ENCODE results near the gene CPS1.

CPS1 gene

GRCh38 chr2:210544007-210544590 is 12.3 kb upstream of the CPS1 start:
- no peak for DNase-seq (ENCODE audit: low read depth, low spot score)
- H3K4me3 ChIP-seq (ENCODE audit: low read length): no peak overlapping the region

- H3K4me3 ChIP-seq (ENCODE audit: low read length): no peak overlapping the region
- DNase-seq (ENCODE audit: low read depth, low spot score): no peak
Observed at GRCh38 chr2:210544831-210545230, 11.6 kb upstream of the CPS1 start.

GRCh38 chr2:210546424-210547208 is 9.8 kb upstream of the CPS1 start:
- no peak for DNase-seq (ENCODE audit: low read depth, low spot score)
- H3K4me3 ChIP-seq (ENCODE audit: low read length): no peak overlapping the region

GRCh38 chr2:210548031-210548430 is 8.4 kb upstream of the CPS1 start:
- no peak overlapping the region for H3K4me3 ChIP-seq (ENCODE audit: low read length)

GRCh38 chr2:210548878-210549384 is 7.5 kb upstream of the CPS1 start:
- no peak overlapping the region for H3K4me3 ChIP-seq (ENCODE audit: low read length)
- DNase-seq (ENCODE audit: low read depth, low spot score): no peak

More at GRCh38 chr2:210548031-210548430, 8.4 kb upstream of the CPS1 start:
- no peak for DNase-seq (ENCODE audit: low read depth, low spot score)

- H3K4me3 ChIP-seq (ENCODE audit: low read length): no peak overlapping the region
- DNase-seq (ENCODE audit: low read depth, low spot score): no peak
Observed at GRCh38 chr2:210551001-210551400, 5.4 kb upstream of the CPS1 start.

GRCh38 chr2:210553373-210553772 is 3.0 kb upstream of the CPS1 start:
- DNase-seq (ENCODE audit: low read depth, low spot score): no peak
- no peak overlapping the region for H3K4me3 ChIP-seq (ENCODE audit: low read length)

GRCh38 chr2:210555555-210555954 is 844 bp upstream of the CPS1 start:
- peak; percentile 5 for DNase-seq (ENCODE audit: low read depth, low spot score)

GRCh38 chr2:210557721-210558120 is 1.3 kb downstream of the CPS1 start:
- no peak overlapping the region for H3K4me3 ChIP-seq (ENCODE audit: low read length)
- DNase-seq (ENCODE audit: low read depth, low spot score): no peak

More at GRCh38 chr2:210555555-210555954, 844 bp upstream of the CPS1 start:
- H3K4me3 ChIP-seq (ENCODE audit: low read length): no peak overlapping the region

- H3K4me3 ChIP-seq (ENCODE audit: low read length): no peak overlapping the region
- DNase-seq (ENCODE audit: low read depth, low spot score): no peak
Observed at GRCh38 chr2:210558708-210559107, 2.3 kb downstream of the CPS1 start.

GRCh38 chr2:210559182-210559581 is 2.8 kb downstream of the CPS1 start:
- DNase-seq (ENCODE audit: low read depth, low spot score): no peak
- no peak overlapping the region for H3K4me3 ChIP-seq (ENCODE audit: low read length)

- no peak overlapping the region for H3K4me3 ChIP-seq (ENCODE audit: low read length)
- no peak for DNase-seq (ENCODE audit: low read depth, low spot score)
Observed at GRCh38 chr2:210561475-210561874, 5.1 kb downstream of the CPS1 start.

- no peak overlapping the region for H3K4me3 ChIP-seq (ENCODE audit: low read length)
- DNase-seq (ENCODE audit: low read depth, low spot score): no peak
Observed at GRCh38 chr2:210562091-210562490, 5.7 kb downstream of the CPS1 start.

GRCh38 chr2:210562502-210563080 is 6.2 kb downstream of the CPS1 start:
- no peak for DNase-seq (ENCODE audit: low read depth, low spot score)
- H3K4me3 ChIP-seq (ENCODE audit: low read length): no peak overlapping the region

GRCh38 chr2:210567279-210567678 is 10.9 kb downstream of the CPS1 start:
- DNase-seq (ENCODE audit: low read depth, low spot score): no peak
- H3K4me3 ChIP-seq (ENCODE audit: low read length): no peak overlapping the region

GRCh38 chr2:210568108-210568507 is 11.7 kb downstream of the CPS1 start:
- no peak overlapping the region for H3K4me3 ChIP-seq (ENCODE audit: low read length)
- DNase-seq (ENCODE audit: low read depth, low spot score): no peak

GRCh38 chr2:210577263-210578071 is 21.1 kb downstream of the CPS1 start:
- H3K4me3 ChIP-seq (ENCODE audit: low read length): no peak overlapping the region
- peak; percentile 41 for DNase-seq (ENCODE audit: low read depth, low spot score)

- DNase-seq (ENCODE audit: low read depth, low spot score): no peak
- H3K4me3 ChIP-seq (ENCODE audit: low read length): no peak overlapping the region
Observed at GRCh38 chr2:210584834-210585233, 28.4 kb downstream of the CPS1 start.

GRCh38 chr2:210586381-210586780 is 30.0 kb downstream of the CPS1 start:
- no peak overlapping the region for H3K4me3 ChIP-seq (ENCODE audit: low read length)
- no peak for DNase-seq (ENCODE audit: low read depth, low spot score)
